ENCODE measurements around the gene C10orf62.
"Not testable (repeated sequence)": the region's sequence is repeated elsewhere in the genome, so short reads cannot be mapped to it uniquely, and the experiment has no call there.

C10orf62 gene

DNA sequence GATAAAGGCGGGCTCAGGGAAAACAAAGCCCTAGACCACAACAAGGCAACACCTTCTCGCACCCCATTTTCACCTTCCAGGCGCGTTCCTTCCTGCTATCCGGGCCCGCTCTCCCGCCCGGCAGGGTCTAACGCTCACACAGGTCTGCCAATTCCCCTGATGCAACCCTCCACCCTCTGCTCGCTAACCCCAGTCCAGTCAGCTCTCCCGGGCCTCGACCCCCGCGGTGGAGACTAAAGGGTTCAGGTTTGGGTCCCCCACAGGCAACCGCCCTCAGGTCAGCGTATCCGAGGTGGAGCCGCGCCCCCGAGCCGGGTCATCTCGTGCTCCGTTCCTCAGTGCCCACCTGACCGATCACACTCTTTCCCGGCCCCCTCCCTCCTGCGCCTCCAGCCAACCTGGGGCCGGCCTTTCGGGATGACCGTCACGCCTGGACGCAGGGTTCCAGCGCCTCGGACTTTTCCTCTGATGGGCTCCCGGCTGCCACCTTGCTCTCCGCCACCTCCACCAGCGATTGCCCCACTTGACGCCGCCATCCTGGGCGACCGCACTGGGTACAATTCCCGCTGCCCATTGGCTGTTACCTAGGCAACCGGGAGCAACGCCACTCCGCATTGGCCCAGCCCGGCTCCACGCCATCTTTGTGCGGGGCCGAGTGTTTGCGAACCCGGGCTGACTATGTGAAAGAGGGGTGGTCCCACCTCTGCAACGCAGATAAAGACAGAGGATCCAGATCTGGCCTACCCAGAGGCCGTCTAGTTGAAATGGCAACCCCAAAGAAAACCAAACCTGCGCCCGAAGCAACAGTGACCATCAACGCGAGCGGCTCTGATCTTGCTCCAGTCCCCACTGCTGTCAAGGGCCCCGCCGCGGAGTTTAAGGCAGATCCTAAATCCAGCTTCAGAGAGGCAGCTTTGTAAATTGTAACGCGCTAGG is 43.7 kb downstream of the C10orf62 start, which contains the start of gene MORN4:
MORN4 (minus strand) TSS at position 552 of the 936 bp plus-strand sequence. CDS start 13,847 bp downstream, outside the sequence.
- DNase-seq: peak; percentile 97

DNA sequence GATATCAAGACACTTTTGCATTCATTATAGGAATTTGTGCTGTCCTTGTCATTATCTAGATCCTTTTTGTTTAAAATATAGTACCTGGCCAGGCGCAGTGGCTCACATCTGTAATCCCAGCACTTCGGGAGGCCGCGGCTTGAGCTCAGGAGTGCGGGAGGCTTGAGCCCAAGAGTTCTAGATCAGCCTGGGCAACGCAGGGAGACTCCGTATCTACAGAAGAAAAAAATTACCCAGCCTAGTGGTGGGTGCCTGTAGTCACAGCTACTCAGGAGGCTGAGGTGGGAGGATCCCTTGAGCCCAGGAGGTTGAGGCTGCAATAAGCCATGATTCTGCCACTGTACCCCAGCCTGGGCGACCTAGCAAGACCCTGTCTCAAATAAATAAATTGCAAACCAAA is 44.4 kb downstream of the C10orf62 start:
- peak; percentile 26 for DNase-seq

DNA sequence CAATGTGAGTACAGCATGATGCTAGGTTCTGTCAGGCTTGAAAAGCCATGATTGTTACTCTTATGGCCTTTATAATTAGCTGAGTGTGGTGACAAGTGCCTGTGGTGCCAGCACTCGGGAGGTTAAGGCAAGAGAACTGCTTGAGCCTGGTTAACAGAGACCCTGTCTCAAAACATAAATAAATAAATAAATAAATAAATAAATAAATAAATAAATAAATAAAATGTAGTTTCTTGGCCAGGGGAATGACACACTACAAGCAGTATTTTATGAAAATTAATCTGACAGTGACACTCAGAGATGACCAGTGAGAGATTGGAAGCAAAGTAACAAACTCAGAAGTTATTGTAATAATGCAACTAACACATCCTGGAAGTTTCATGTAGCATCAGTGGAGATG is 46.1 kb downstream of the C10orf62 start:
- DNase-seq: no peak

DNA sequence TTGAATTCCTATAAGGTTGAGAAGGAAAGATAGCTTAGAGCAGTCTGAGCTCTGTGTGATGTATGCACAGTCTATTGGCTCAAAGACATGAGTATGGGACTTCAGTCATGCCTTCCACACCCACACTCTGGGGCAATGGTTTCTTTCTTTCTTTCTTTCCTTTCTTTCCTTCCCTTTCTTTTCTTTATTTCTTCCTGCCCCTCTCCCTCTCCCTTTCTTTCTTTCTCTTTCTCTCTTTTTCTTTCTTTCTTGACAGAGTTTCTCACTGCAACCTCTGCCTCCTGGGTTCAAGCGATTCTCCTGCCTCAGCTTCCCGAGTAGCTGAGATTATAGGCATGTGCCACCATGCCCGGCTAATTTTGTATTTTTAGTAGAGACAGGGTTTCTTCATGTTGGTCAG is 49.6 kb downstream of the C10orf62 start:
- DNase-seq: not testable (repeated sequence)

DNA sequence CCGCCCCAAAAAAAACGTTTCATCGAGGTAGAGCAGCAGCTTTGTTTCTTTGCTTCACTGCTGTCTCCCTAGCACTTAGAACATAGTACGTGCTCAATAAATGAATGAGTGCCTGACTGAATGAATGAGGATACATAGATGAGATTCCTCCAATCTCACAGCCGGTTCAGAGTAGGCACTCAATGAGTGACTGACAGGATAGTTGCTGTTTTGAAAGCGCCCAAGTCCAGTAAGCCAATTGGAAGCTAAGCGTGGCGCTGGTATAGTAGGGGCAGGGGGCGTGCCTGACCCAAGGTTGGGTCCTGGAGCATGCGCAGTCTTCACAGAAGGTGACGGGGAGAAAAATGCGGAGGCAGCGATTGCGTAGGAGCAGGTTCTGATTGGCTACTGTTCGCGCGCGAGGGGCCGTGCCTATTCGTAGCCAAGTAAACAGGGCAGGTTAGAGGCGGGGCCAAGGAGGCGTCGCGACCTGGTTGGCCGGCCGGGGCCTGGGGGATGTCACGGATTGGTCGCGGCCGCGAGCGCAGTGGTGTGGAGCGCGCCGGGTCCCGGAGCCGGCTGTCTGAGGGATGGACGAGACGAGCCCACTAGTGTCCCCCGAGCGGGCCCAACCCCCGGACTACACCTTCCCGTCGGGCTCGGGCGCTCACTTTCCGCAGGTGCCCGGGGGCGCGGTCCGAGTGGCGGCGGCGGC is 50.8 kb downstream of the C10orf62 start, which contains the start of gene PI4K2A:
PI4K2A (plus strand) TSS at position 498 of the 694 bp plus-strand sequence; CDS start at position 570, 72 bp downstream.
- peak; percentile 100 for DNase-seq

All from suppressor macrophage treated with lipopolysaccharide for 4 hours (primary cell).